GM12892 (cell line): ENCODE results near the gene SPATA20.

Source experiments
- POLR2A ChIP-seq: IDR thresholded peaks from 2 replicates; pipeline ENCODE4 v1.6.1; 2011; ENCODE audit warnings: low read depth, low read length, control low read depth
- POLR2AphosphoS5 ChIP-seq: IDR thresholded peaks from 2 replicates; pipeline ENCODE4 v1.6.1; 2011; ENCODE audit warnings: low read depth, low read length, control low read depth

GRCh38 chr17:50565402-50566350, 18.7 kb downstream of the SPATA20 start:
- TF ChIP-seq POLR2A, result no peak
- no peak for TF ChIP-seq POLR2AphosphoS5
